Lower leg skin (tissue), 3 donors: ENCODE results near the gene PIP5KL1.

Experiments
- CTCF ChIP-seq, 3 donors: fragments of 450-650 bp; IDR thresholded peaks; one replicate each; pipeline ENCODE4 v1.5.1; 2016; ENCODE audit warnings: antibody characterized with exemption in 3 of 3, mild to moderate bottlenecking in 3 of 3, moderate library complexity in 2 of 3
- POLR2A ChIP-seq, 2 donors: fragments of 450-650 bp; IDR thresholded peaks; one replicate each; pipeline ENCODE4 v1.6.1; 2016 to 2017; ENCODE audit warnings: antibody characterized with exemption in 2 of 2, mild to moderate bottlenecking in 1 of 2, moderate library complexity in 1 of 2

DNA sequence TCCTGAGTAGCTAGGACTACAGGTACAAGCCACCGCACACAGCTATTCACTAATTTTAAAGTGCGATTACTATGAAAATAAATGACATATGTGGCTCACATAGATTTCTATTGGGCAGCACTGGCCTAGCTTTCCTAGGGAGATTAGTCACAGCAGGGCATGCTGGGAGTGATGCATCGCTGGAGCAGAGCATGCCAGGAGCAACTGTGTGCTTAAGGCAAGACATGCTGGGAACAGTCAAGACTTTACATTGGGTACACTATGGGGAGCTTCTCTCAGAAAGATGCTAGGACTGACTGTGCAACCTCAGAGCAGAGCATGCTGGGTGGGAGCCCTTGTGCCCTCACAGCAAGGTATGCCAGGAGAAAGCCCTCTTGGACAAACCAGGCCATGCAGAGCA, 40.5 kb downstream of the PIP5KL1 start:
- TF ChIP-seq CTCF (IDR thresholded peaks at IDR 0.05) (no peak), POLR2A (IDR thresholded peaks at IDR 0.05) (no peak)
